H9 (cell line): ENCODE data around the gene ZNF451. TPM values are rescaled to one million over a fixed set of nuclear protein-coding genes. Genes with fewer than 3 reads are reported as not detected.

ENCODE experiments used
- DNase-seq: peaks from one replicate; pipeline ENCODE4 v3.0.0-alpha.2; 2017
- H2AFZ ChIP-seq: one replicate; pipeline ENCODE4 v1.6.1; 2013; ENCODE audit warnings: mild to moderate bottlenecking, low read length, control low read depth, moderate library complexity
- H2AK5ac ChIP-seq: 2 replicates; pipeline ENCODE4 v1.6.1; 2013; ENCODE audit warnings: low read length, control low read depth, mixed read lengths; ENCODE audit not compliant: insufficient read length
- H2BK120ac ChIP-seq: one replicate; pipeline ENCODE4 v1.6.1; 2013; ENCODE audit warnings: low read depth, mild to moderate bottlenecking, low read length, control low read depth, inconsistent platforms; ENCODE audit not compliant: poor library complexity, severe bottlenecking
- H2BK12ac ChIP-seq: 2 replicates; pipeline ENCODE4 v1.6.1; 2013; ENCODE audit warnings: low read length, control low read depth, mixed read lengths, low read depth; ENCODE audit not compliant: insufficient read length
- H2BK15ac ChIP-seq: 2 replicates; pipeline ENCODE4 v1.6.1; 2013; ENCODE audit warnings: low read depth, low read length, control low read depth
- H2BK20ac ChIP-seq: one replicate; pipeline ENCODE4 v1.6.1; 2013; ENCODE audit warnings: low read depth, mild to moderate bottlenecking, low read length, control low read depth, inconsistent platforms; ENCODE audit not compliant: poor library complexity, severe bottlenecking
- H2BK5ac ChIP-seq: 2 replicates; pipeline ENCODE4 v1.6.1; 2013; ENCODE audit warnings: low read length, control low read depth, mixed read lengths; ENCODE audit not compliant: insufficient read length
- H3K14ac ChIP-seq: 2 replicates; pipeline ENCODE4 v1.6.1; 2013; ENCODE audit warnings: low read length, control low read depth; ENCODE audit not compliant: insufficient read depth
- H3K18ac ChIP-seq: 2 replicates; pipeline ENCODE4 v1.6.1; 2013; ENCODE audit warnings: low read depth, mild to moderate bottlenecking, mixed read lengths, low read length, control low read depth; ENCODE audit not compliant: insufficient read length
- H3K23ac ChIP-seq: 2 replicates; pipeline ENCODE4 v1.6.1; 2013; ENCODE audit warnings: low read length, control low read depth, mixed read lengths, low read depth; ENCODE audit not compliant: insufficient read length
- H3K23me2 ChIP-seq: 2 replicates; pipeline ENCODE4 v1.6.1; 2013; ENCODE audit warnings: low read depth, mild to moderate bottlenecking, mixed read lengths, low read length, control low read depth; ENCODE audit not compliant: insufficient read length, poor library complexity, severe bottlenecking
- H3K27ac ChIP-seq: 2 replicates; pipeline ENCODE4 v1.5.1; 2013; ENCODE audit warnings: low read length, control low read depth, mixed read lengths, low read depth; ENCODE audit not compliant: insufficient read length
- H3K27me3 ChIP-seq: 2 replicates; pipeline ENCODE4 v1.6.1; 2013; ENCODE audit warnings: low read length, control low read depth, inconsistent platforms; ENCODE audit not compliant: insufficient read depth
- H3K4ac ChIP-seq: 2 replicates; pipeline ENCODE4 v1.6.1; 2013; ENCODE audit warnings: low read depth, mild to moderate bottlenecking, control low read depth, inconsistent platforms, low read length, moderate library complexity
- H3K4me1 ChIP-seq: 2 replicates; pipeline ENCODE4 v1.6.1; 2013; ENCODE audit warnings: low read length, control low read depth, inconsistent platforms; ENCODE audit not compliant: insufficient read depth
- H3K4me2 ChIP-seq: 2 replicates; pipeline ENCODE4 v1.6.1; 2013; ENCODE audit warnings: low read length, control low read depth, mixed read lengths; ENCODE audit not compliant: insufficient read length, insufficient read depth
- H3K56ac ChIP-seq: 2 replicates; pipeline ENCODE4 v1.6.1; 2013; ENCODE audit warnings: low read depth, mild to moderate bottlenecking, mixed read lengths, low read length, control low read depth; ENCODE audit not compliant: insufficient read length
- H3K79me1 ChIP-seq: 2 replicates; pipeline ENCODE4 v1.6.1; 2013; ENCODE audit warnings: low read depth, mild to moderate bottlenecking, moderate library complexity, low read length, control low read depth, inconsistent platforms; ENCODE audit not compliant: insufficient read depth, poor library complexity, severe bottlenecking
- H3K79me2 ChIP-seq: 2 replicates; pipeline ENCODE4 v1.6.1; 2013; ENCODE audit warnings: low read length, control low read depth, inconsistent platforms; ENCODE audit not compliant: insufficient read depth
- H3K9ac ChIP-seq: 2 replicates; pipeline ENCODE4 v1.6.1; 2013; ENCODE audit warnings: low read length, control low read depth, mixed read lengths; ENCODE audit not compliant: insufficient read length; ENCODE audit errors: extremely low read depth
- H3K9me3 ChIP-seq: one replicate; pipeline ENCODE4 v1.6.1; 2013; ENCODE audit warnings: low read depth, low read length, inconsistent platforms; ENCODE audit not compliant: control insufficient read depth
- H3T11ph ChIP-seq: one replicate; pipeline ENCODE4 v1.6.1; 2013; ENCODE audit warnings: mild to moderate bottlenecking, low read length, control low read depth, inconsistent platforms
- H4K20me1 ChIP-seq: one replicate; pipeline ENCODE4 v1.6.1; 2013; ENCODE audit not compliant: control insufficient read depth, insufficient read length, insufficient read depth
- H4K5ac ChIP-seq: 2 replicates; pipeline ENCODE4 v1.6.1; 2013; ENCODE audit warnings: low read depth, mild to moderate bottlenecking, mixed read lengths, low read length, control low read depth; ENCODE audit not compliant: insufficient read length
- H4K8ac ChIP-seq: replicated peaks from 2 replicates; pipeline ENCODE4 v1.6.1; 2013; ENCODE audit warnings: low read length, control low read depth, mixed read lengths, low read depth; ENCODE audit not compliant: insufficient read length
- H4K91ac ChIP-seq: 2 replicates; pipeline ENCODE4 v1.6.1; 2013; ENCODE audit warnings: low read depth, mild to moderate bottlenecking, moderate library complexity, mixed read lengths, low read length, control low read depth; ENCODE audit not compliant: insufficient read length
- H3K27ac Mint-ChIP-seq, 3 experiments: 2 replicates in 2 of 3; 3 replicates in 1 of 3; pipeline ENCODE4 v1.8.0; 2020 to 2021; ENCODE audit warnings: mixed read lengths in 3 of 3, mild to moderate bottlenecking in 1 of 3, moderate library complexity in 1 of 3
- H3K27me3 Mint-ChIP-seq: 2 replicates; pipeline ENCODE4 v1.8.0; 2021; ENCODE audit warnings: low read depth, mild to moderate bottlenecking, moderate library complexity, mixed read lengths
- H3K36me3 Mint-ChIP-seq, 3 experiments: 2 replicates in 2 of 3; 3 replicates in 1 of 3; pipeline ENCODE4 v1.8.0; 2020 to 2021; ENCODE audit warnings: low read depth in 3 of 3, mixed read lengths in 3 of 3; ENCODE audit not compliant: insufficient read depth in 1 of 3
- H3K4me1 Mint-ChIP-seq, 2 experiments: 2 replicates each; pipeline ENCODE4 v1.8.0; 2020; ENCODE audit warnings: mixed read lengths in 2 of 2
- H3K4me3 Mint-ChIP-seq, 2 experiments: 2 replicates in 1 of 2; 3 replicates in 1 of 2; pipeline ENCODE4 v1.8.0; 2020 to 2021; ENCODE audit warnings: mild to moderate bottlenecking in 2 of 2, mixed read lengths in 2 of 2, moderate library complexity in 1 of 2
- H3K9me3 Mint-ChIP-seq, 2 experiments: 2 replicates in 1 of 2; 3 replicates in 1 of 2; pipeline ENCODE4 v1.8.0; 2020; ENCODE audit warnings: mild to moderate bottlenecking in 2 of 2, mixed read lengths in 2 of 2, moderate library complexity in 1 of 2
- CTCF ChIP-seq: fragments of 200-600 bp; sonication (generic); conservative IDR thresholded peaks from 3 replicates; pipeline ENCODE4 v1.8.0; 2021; ENCODE audit warnings: antibody characterized with exemption, mild to moderate bottlenecking
- total RNA-seq: library from RNA; stranded (reverse); gene quantifications from 2 replicates; pipeline ENCODE4 v1.2.1, GENCODE V29; 2021

Gene ZNF451
- total RNA-seq, 1 experiment from 2014 or later = 71.2 TPM

DNA sequence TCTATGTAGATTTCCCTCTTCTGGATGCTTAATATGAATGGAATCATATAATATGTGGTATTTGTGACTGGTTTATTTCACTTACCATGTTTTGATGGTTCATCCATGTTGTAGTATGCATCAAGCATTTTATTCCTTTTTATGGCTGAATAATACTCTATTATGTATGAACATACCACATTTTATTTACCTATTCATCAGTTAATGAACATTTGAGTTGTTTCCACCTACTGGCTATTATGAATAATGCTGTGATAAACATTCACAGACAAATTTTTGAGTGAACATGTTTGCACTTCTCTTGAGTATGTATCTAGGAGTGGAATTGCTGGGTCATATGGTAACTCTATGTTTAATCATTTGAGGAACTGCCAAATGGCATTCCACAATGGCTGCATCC lies 14.9 kb upstream of the ZNF451 start:
- no peak overlapping the region for H3K9ac ChIP-seq
- no peaks in the 10 kb centered on the region for H3K27me3 ChIP-seq
- H3T11ph ChIP-seq = no peak overlapping the region
- H3K4me2 ChIP-seq = no peak overlapping the region
- no peak overlapping the region for H3K14ac ChIP-seq
- no peaks in the 10 kb centered on the region for H3K9me3 ChIP-seq
- no peak overlapping the region for H3K18ac ChIP-seq
- H2BK15ac ChIP-seq = no peak overlapping the region
- H3K79me2 ChIP-seq = no peaks in the 10 kb centered on the region
- peaks cover 0 to 5% of the 10 kb centered on the region in 2 experiments; a peak in 1 of 5 replicates for H3K9me3 Mint-ChIP-seq
- H3K36me3 Mint-ChIP-seq = peaks cover 5 to 11% (median 8%) of the 10 kb centered on the region in 3 experiments; a peak in 6 of 7 replicates
- no peak overlapping the region for H3K27ac Mint-ChIP-seq
- H4K91ac ChIP-seq = no peak overlapping the region
- peaks cover 8% of the 10 kb centered on the region; the same call in 1 of the 2 replicates for H3K4me1 ChIP-seq
- no peak overlapping the region for H2AK5ac ChIP-seq
- H3K27ac ChIP-seq = no peak overlapping the region
- H2BK20ac ChIP-seq = no peak overlapping the region
- no peaks in the 10 kb centered on the region for H4K20me1 ChIP-seq
- H2BK5ac ChIP-seq = no peak overlapping the region
- H2AFZ ChIP-seq = no peak overlapping the region
- H2BK12ac ChIP-seq = no peak overlapping the region
- H3K4ac ChIP-seq = no peak overlapping the region
- no peak overlapping the region for H2BK120ac ChIP-seq
- no peak overlapping the region for H4K5ac ChIP-seq
- no peak overlapping the region for H3K23ac ChIP-seq
- no peak for DNase-seq
- H3K4me3 Mint-ChIP-seq = no peak overlapping the region
- H3K56ac ChIP-seq = no peak overlapping the region
- no peaks in the 10 kb centered on the region for H3K79me1 ChIP-seq
- no peak for TF ChIP-seq CTCF
- no peaks in the 10 kb centered on the region for H3K23me2 ChIP-seq
- peaks cover 19 to 25% of the 10 kb centered on the region in 2 experiments for H3K4me1 Mint-ChIP-seq
- peaks cover 2% of the 10 kb centered on the region; the same call in 1 of the 2 replicates for H3K27me3 Mint-ChIP-seq
- H4K8ac ChIP-seq = no peak overlapping the region
